GM19099 (cell line): ENCODE data around the gene LRRC4C.

Experiments
- POLR2A ChIP-seq: IDR thresholded peaks from 3 replicates; pipeline ENCODE4 v1.6.1; 2011; ENCODE audit warnings: low read depth; ENCODE audit not compliant: insufficient read length; ENCODE audit errors: extremely low read depth

The LRRC4C gene

GRCh38 chr11:40867991-40868632, 591.3 kb downstream of the LRRC4C start:
- no peak for TF ChIP-seq POLR2A

GRCh38 chr11:40842750-40843339, 616.6 kb downstream of the LRRC4C start:
- TF ChIP-seq POLR2A, result no peak

DNA sequence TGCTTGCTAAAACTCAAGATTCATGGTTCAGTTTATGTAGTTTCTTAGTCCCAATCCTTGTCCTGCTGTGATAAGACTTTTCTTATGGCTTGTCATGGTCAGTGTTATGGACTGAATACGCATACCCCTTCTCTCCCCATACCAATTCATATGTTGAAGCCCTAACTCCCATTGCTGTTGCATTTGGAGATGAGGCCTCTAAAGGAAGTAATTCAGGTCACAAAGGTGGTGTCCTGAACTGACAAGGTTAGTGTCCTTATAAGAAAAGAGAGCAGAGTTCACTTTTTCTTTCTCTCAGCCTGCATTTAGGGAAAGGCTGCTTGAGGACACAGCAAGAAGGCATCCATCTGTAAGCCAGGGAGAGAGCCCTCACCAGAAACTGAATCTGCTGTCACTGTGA, 618.2 kb downstream of the LRRC4C start:
- no peak for TF ChIP-seq POLR2A

- TF ChIP-seq POLR2A, result no peak
Observed at GRCh38 chr11:40838181-40838683, 621.2 kb downstream of the LRRC4C start.

- no peak for TF ChIP-seq POLR2A
Observed at GRCh38 chr11:40827116-40827515, 632.3 kb downstream of the LRRC4C start.

GRCh38 chr11:40826601-40827000, 632.9 kb downstream of the LRRC4C start:
- TF ChIP-seq POLR2A, result no peak

DNA sequence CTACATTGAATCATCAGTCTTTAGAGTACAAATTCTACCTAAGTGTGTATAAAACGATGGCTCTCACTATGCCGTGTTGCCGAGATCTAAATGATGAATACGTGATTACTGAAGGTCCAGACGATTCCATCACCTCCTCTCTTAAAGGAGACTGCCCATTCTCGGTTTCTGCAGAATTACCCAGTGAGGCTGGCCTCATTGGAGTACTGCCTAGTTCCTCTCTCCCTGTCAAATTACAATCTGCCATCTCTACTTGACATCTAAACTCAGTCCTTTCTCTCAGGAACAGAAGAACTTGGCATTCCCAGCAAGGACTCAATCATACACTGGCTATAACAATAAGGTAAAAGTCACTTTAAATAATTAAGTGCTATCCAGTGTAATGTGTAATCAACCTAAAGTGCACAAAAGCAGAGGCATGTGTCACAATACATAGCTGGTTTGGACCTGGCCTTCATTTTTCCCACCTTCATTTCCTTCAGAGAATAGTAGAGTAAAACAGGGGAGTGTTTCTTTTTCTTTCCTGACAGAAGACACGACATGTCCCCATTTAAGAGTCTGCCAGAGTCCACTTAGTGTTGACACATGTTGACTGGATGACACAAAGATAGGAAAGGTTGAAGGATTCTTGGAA, 634.1 kb downstream of the LRRC4C start:
- TF ChIP-seq POLR2A, result no peak

DNA sequence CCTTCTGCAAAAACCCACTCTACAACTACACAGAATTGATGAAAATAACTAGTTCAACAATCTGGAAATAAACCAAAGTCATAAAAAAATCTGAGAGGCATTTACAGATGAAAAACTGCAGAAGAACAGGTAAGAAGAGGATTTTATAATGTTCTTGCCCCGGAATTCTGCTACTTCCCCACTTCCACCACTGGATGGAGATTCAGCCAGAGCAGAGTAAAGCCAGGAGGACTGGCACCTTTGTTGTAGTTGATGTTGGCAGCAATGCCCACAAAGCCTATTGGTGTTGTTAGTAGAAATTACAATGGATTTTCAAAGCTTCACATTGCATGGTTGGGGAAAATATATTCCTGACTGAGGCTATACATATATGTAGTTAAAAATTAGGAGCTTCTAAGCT, 640.2 kb downstream of the LRRC4C start:
- TF ChIP-seq POLR2A, result no peak

DNA sequence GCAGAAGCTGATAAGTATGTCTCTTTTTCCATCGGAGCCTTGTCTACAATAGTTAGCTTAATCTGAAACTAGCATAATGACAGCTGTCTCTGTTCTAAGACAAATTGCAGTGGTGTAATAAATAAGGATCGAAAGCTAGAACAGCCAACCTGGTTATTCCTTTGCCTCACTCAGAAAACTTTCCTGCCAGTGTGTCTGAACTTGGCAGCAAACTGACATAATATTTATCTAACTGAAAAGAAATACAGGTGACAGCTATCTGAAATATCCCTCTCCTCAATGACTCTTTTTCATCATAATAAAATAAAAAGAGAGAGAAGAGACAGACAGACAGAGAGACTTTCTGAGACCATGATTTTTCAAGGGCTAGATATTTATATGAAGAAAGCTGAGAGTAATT, 642.5 kb downstream of the LRRC4C start:
- TF ChIP-seq POLR2A, result no peak

- no peak for TF ChIP-seq POLR2A
Observed at GRCh38 chr11:40797981-40798380, 661.5 kb downstream of the LRRC4C start.

DNA sequence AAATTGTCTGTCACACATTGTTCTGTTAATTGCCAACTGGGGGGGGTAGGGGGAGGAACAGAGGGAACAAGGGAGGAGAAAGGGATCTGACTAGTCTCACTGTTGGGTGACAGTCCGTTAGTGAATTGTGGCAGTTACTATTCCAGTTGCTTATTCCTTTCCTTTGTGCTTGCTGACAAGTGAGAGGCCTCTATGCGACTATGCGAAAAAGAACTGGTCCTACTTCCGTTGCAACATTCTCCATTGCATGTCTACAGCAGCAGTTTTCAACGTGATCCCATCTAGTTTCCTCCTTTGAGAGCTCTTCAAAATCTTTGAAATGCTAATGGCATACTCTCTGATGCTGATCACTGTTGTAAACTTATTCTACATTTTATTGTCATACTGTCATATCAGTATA, 672.2 kb downstream of the LRRC4C start:
- TF ChIP-seq POLR2A, result no peak

DNA sequence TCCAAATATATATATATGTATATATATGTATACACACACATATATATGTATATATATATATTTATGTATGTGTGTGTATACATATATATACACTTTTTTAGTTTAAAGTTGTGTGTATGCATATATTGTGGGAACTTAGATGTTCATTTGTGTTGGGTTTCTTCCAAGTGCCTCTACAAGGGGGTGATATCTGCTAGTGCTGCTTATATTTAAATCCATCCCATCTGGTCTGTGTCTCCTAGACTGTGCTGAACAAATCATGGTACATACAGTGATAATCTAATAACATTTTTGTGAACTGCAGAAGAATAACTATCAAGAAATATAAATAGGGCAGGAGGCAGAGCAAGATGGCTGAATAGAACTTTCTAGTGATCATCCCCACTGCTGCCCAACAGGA, 696.4 kb downstream of the LRRC4C start:
- TF ChIP-seq POLR2A, result no peak

DNA sequence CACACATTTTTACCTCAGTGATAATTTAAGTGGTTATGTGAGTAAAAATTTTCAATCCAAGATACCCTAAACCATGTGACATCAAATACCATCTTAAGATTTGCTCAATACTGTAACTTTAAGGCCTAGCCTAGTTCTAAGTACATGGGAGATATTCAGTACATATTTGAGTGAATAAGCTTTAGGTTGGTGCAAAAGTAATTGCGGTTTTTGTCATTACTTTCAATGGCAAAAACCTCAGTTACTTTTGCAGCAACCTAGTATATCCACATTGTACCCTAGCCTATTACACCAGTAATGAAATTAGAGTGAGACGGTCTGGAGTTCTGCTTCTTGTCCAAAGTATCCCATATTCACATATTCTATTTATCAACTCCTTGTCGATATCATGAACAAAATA, 700.1 kb downstream of the LRRC4C start:
- no peak for TF ChIP-seq POLR2A

DNA sequence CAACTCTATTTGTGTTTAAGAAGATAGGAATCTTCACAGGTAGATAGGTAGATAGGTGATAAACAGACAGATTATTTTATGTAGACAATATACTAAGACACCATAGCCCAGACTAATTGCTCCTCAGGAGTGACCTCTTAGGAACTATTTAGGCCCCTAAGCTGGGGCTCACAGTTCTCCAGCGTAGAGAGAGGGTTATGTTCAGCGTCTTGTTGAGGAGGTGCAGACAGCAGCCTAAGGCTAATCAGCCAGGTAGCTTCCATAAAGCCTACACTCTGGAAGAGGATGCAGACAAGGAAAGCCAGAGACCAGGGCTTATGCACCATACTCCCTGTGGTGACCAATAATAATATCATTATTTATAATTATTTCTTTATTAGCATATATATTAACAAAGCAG, 705.2 kb downstream of the LRRC4C start:
- TF ChIP-seq POLR2A, result no peak

DNA sequence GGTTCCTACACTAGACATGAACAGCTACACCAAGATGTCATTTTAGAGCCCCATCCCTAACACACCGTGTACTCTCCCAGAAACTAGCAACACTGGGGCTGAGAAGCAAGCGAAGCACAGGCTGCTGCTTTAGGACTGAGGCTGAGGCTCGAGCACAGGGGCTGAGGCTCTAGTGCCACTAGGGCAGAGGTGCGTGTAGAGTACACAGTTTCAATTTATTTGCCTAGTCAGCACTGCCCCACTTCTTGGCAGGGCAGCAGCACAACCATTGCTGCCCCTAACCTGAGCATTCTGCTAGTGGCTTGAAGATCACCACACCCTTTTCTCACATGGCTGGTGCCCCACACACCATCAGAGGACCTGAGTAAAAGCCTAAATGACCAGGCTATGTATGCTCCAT, 713.2 kb downstream of the LRRC4C start:
- no peak for TF ChIP-seq POLR2A

GRCh38 chr11:40732132-40732531, 727.3 kb downstream of the LRRC4C start:
- no peak for TF ChIP-seq POLR2A
